GM10266 (cell line): Measurements from ENCODE around the gene NR3C2.

ENCODE experiments used
- DNase-seq: peaks from one replicate; pipeline ENCODE4 v3.0.0; 2012; ENCODE audit errors: extremely low spot score
- TF ChIP-seq, protein P1 (sequence below): IDR thresholded peaks from 2 replicates; pipeline ENCODE4 v1.5.1; 2012; ENCODE audit warnings: mild to moderate bottlenecking, low read depth; ENCODE audit not compliant: control insufficient read depth, insufficient read depth; ENCODE audit errors: missing control alignments

Gene NR3C2

DNA sequence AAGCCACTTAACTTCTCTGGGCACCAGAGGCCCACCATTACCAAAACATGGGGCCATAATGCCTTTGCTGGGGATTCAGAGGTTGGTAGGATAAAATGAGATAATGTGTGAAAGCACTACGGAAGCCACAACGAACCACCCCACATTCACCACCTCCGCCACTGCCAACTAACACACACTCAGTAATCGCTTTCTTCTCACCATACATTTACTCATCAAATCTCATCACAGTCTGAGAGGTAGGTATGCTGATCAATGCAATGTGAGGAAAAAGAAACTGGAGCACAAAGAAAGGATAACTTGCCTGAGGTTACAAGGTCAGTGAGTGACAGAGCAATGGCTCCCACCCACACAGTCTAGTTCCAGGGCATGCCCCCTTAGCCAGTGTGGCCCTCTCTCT lies 257.3 kb downstream of the NR3C2 start:
- no peak for DNase-seq
- TF ChIP-seq, protein P1, sequence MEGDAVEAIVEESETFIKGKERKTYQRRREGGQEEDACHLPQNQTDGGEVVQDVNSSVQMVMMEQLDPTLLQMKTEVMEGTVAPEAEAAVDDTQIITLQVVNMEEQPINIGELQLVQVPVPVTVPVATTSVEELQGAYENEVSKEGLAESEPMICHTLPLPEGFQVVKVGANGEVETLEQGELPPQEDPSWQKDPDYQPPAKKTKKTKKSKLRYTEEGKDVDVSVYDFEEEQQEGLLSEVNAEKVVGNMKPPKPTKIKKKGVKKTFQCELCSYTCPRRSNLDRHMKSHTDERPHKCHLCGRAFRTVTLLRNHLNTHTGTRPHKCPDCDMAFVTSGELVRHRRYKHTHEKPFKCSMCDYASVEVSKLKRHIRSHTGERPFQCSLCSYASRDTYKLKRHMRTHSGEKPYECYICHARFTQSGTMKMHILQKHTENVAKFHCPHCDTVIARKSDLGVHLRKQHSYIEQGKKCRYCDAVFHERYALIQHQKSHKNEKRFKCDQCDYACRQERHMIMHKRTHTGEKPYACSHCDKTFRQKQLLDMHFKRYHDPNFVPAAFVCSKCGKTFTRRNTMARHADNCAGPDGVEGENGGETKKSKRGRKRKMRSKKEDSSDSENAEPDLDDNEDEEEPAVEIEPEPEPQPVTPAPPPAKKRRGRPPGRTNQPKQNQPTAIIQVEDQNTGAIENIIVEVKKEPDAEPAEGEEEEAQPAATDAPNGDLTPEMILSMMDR, result no peak

DNA sequence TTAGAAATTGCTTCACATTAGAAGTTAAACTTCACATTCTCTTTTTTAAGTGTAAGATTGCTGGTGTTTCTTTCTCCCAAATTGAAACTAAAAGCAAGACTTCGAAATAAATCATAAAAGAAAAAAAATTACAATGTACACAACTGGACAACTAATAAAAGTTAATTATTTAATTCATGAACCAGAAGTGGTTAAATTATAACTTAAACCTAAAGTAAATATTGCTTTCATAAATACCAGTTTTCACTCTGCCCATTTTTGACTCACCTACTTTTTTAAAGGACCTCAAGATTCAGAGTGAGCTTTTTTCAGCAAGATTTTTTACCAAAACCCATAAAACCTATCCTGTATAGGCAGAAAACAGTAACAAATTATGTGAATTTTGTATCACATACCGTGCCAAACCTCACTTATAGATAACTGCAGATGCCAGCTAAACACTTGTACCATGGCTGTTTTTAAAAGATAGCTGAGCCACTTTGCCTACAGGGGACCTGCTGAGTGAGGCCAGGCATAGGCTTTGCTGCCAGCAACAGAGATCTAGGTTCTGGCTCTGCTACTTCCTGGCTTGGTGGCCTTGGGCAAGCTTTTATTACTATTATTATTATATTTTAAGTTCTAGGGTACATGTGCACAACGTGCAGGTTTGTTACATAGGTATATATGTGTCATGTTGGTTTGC lies 259.8 kb downstream of the NR3C2 start:
- TF ChIP-seq, protein P1, result no peak
- DNase-seq, result no peak

DNA sequence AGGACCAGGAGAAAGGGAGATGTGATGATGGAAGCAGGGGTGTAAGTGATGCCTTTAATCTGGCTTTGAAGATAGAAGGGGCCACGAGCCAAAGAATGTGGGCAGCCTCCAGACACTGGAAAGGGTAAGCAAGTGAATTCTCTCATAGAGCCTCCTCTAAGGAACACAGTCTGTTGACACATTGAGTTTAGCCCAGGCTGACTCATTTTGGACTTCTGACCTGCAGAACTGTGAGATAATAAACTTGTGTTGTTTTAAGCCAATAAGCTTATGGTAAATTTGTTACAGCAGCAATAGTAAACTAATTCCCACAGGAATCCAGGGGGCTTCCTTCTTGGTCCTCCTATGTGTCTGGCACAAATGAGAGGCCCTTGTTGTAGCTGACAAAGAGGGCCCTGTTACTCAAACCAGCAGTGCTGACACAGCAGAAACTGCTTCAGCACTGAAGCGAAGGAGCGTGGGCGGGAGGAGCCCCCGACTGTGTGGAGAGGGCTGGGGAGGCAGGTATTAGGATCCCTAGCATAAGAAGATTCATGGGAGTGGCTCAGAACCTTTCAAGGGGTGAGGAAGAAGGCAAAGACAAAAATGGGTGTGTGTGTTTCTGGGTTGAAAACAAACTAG lies 268.7 kb downstream of the NR3C2 start:
- no peak for DNase-seq
- TF ChIP-seq, protein P1, result no peak

DNA sequence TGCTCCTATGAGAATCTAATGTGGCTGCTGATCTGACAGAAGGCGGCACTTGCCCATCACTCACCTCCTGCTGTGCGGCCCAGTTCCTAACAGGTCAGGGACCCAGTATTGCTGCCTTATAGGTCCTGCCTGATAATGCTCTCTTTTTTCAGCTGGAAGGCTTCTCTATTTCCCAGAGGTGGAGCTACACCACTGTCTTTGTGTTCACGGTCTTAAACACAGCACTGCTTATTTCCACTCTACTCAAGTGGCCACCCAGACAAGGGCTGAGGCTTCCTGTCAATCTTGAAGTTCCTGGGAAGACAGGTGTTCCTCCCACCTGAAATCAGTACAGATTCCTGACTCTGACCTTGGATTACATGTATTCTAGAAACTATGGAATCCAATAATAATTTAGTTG lies 270.6 kb downstream of the NR3C2 start:
- TF ChIP-seq, protein P1, result no peak
- no peak for DNase-seq

DNA sequence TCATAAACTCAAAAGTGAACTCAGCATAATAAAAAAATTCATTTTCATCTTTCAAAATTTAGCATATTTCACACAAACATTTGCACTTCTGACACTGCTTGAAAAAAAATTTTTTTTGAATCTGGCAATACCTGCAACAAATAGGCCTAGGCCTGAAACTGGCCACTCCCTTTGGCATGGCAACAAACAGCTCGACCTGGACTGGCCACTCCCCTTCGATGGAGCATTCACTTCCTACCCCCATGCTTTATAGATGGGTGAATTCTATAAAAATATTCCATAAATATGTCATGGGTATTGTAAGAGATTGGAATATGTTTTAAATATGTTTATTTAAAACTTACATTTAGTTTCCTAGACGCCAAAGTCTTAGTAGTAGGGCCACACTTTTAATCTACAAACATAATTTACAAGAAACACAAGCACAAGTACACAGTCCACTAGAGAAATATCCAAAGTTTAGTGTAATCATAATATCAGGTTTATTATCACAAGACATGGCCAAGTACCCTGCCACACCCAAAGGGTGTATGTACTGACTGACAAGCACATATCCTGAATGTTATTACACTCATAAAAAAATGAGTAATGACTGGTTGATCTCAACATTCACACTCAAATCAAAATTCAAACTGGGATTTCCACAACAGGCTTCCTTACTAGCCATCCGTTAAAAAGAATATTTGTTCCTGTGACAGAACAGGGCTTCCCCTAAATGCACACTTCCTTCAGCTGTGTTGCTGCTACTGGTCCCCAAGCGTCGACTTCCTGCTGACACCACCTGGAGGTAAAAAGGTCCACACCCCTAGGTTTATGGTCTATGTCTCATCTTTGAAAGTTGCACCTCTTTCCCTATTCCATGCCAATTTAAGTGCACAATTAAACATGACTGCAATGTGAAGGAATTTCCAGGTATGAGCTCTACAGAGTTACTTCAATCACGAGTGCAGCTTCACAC lies 271.5 kb downstream of the NR3C2 start:
- TF ChIP-seq, protein P1, result no peak
- DNase-seq, result no peak

DNA sequence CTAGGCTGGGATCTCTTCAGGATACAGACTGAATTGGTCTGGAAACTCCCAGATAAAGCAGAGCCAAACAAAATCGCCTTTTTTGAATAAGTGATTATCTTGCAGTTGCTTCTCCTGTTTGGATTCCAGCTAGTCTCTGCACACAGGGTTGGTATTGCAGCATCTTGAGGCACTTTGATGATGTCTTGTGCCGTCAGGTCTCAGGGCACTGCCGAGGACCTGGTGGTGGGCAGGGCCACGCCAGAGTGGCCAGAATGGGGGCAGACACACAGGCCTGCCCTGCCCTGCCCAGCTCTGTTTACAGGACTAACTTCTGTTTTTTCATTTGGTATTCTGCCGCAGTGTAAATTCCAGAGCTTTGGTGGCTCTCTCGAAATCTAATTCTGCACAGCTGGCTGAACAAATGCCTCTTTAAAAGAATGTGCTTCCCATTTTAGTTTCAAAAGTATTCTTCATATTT lies 276.1 kb downstream of the NR3C2 start:
- DNase-seq, result no peak
- TF ChIP-seq, protein P1, result no peak

DNA sequence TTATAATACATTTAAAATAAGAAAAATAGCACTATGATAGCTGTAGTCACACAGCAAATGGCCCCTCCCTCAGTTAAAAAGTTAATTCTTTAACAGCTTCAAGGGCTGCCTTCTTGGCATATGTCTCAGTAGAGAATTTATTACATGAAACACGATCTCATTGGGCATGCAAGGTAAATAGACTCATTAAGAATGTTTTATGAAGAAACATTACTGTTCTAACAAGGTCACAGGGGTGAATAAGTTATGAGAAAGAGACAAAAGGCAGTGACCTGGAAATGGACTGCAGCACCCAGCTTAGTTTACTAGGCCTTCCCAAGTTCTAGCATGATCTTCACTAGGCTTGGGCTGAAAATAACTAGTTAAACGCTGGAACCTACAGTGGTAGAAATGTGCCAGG lies 277.7 kb downstream of the NR3C2 start:
- DNase-seq, result no peak
- TF ChIP-seq, protein P1, result no peak
